Gastrocnemius medialis (tissue), 4 donors: Measurements from ENCODE around the gene DDX31. TPM values are rescaled to one million over a fixed set of nuclear protein-coding genes. Genes with fewer than 3 reads are reported as not detected.

ENCODE experiments used
- ATAC-seq, 2 donors: fragments of 150-250 bp; one replicate each; pipeline ENCODE4 v1.9.1; 2016
- DNase-seq, 2 donors: peaks; one replicate each; pipeline ENCODE4 v3.0.0-alpha.2; 2019
- H3K27ac ChIP-seq, 4 donors: fragments of 200-600 bp; sonication (generic); 1 replicate in 1 of 4; 2 replicates in 3 of 4; pipeline ENCODE4 v1.5.1; 2016 to 2018; ENCODE audit warnings: mild to moderate bottlenecking in 2 of 4, moderate library complexity in 1 of 4
- H3K27me3 ChIP-seq, 3 donors: fragments of 200-600 bp; sonication (generic) in 2 of 3; 1 replicate in 1 of 3; 2 replicates in 2 of 3; pipeline versions ENCODE4 v1.5.1 to v1.6.0; 2016 to 2019; ENCODE audit warnings: mild to moderate bottlenecking in 1 of 3, moderate library complexity in 1 of 3
- H3K36me3 ChIP-seq, 2 donors: fragments of 200-600 bp; sonication (generic) in 1 of 2; one replicate each; pipeline ENCODE4 v1.5.1; 2017 to 2018
- H3K4me1 ChIP-seq, 2 donors: fragments of 200-600 bp; sonication (generic) in 1 of 2; one replicate each; pipeline ENCODE4 v1.5.1; 2016 to 2017; ENCODE audit warnings: mild to moderate bottlenecking in 2 of 2
- H3K4me3 ChIP-seq, 4 donors: fragments of 200-600 bp; sonication (generic) in 3 of 4; 1 replicate in 1 of 4; 2 replicates in 3 of 4; pipeline ENCODE4 v1.5.1; 2016 to 2019; ENCODE audit warnings: mild to moderate bottlenecking in 2 of 4
- H3K9me3 ChIP-seq, 3 donors: fragments of 200-600 bp; sonication (generic) in 2 of 3; 1 replicate in 1 of 3; 2 replicates in 2 of 3; pipeline ENCODE4 v1.5.1; 2016 to 2019
- CTCF ChIP-seq, 5 experiments: fragments of 450-650 bp in 3 of 5; fragments of 200-600 bp in 2 of 5; sonication (generic) in 2 of 5; IDR thresholded peaks in 4 of 5; conservative IDR thresholded peaks in 1 of 5; 1 replicate in 4 of 5; 2 replicates in 1 of 5; pipeline ENCODE4 v1.5.1; 2016 to 2019; ENCODE audit warnings: antibody characterized with exemption in 5 of 5, mild to moderate bottlenecking in 3 of 5, moderate library complexity in 3 of 5
- POLR2A ChIP-seq, 2 donors: fragments of 450-650 bp; IDR thresholded peaks; one replicate each; pipeline ENCODE4 v1.6.1; 2017; ENCODE audit warnings: antibody characterized with exemption in 2 of 2, mild to moderate bottlenecking in 2 of 2, moderate library complexity in 2 of 2
- in situ Hi-C, 4 donors: fragments of 200-750 bp; cut with MboI; loops; one replicate each; pipeline versions ENCODE4 v1.15.0 to v1.8.0; 2017; ENCODE audit warnings: low sequenced_read_pairs in 4 of 4
- intact Hi-C: fragments of 100-400 bp; cut with DNase I; formaldehyde crosslinking; loops from one replicate; pipeline ENCODE4 v1.15.1; 2023; ENCODE audit warnings: low total_unique reads
- total RNA-seq, 4 donors: library from RNA; depleted of rRNA; stranded (reverse); fragments of >200 nt; gene quantifications; one replicate each; pipeline versions ENCODE4 v1.1.0 to v1.2.3, GENCODE V29; 2016

DDX31 gene
- total RNA-seq, 4 donors from 2014 or later, result 5.4 to 8.8 (median 6.4) TPM

GRCh38 chr9:132679946-132680625, 10.3 kb upstream of the DDX31 start:
- ATAC-seq (no peak), DNase-seq (no peak)
- H3K27ac ChIP-seq, result no peak overlapping the region
- no peak overlapping the region for H3K4me3 ChIP-seq
- peaks cover 0 to 40% of the 10 kb centered on the region in 2 donors for H3K36me3 ChIP-seq
- H3K27me3 ChIP-seq, result no peaks in the 10 kb centered on the region
- H3K4me1 ChIP-seq, result peaks cover 5 to 6% of the 10 kb centered on the region in 2 donors
- intact Hi-C loops, result no loop called here
- TF ChIP-seq CTCF (IDR thresholded peaks at IDR 0.05 in 4 of 5, conservative IDR thresholded peaks at IDR 0.05 in 1 of 5) (no peak), POLR2A (IDR thresholded peaks at IDR 0.05) (no peak)
- H3K9me3 ChIP-seq, result no peaks in the 10 kb centered on the region
- in situ Hi-C loops, result no loop called here

- H3K36me3 ChIP-seq, result peaks cover 0 to 27% of the 10 kb centered on the region in 2 donors
- ATAC-seq, result no peak
- peaks cover 11 to 15% of the 10 kb centered on the region in 2 donors for H3K4me1 ChIP-seq
- in situ Hi-C loops, result no loop called here
- H3K27me3 ChIP-seq, result no peaks in the 10 kb centered on the region
- intact Hi-C loops, result no loop called here
- H3K27ac ChIP-seq, result no peak overlapping the region
- no peak for DNase-seq
- no peak overlapping the region for H3K4me3 ChIP-seq
- no peak for TF ChIP-seq POLR2A (IDR thresholded peaks at IDR 0.05)
- no peak for TF ChIP-seq CTCF (IDR thresholded peaks at IDR 0.05 in 4 of 5, conservative IDR thresholded peaks at IDR 0.05 in 1 of 5)
- no peaks in the 10 kb centered on the region for H3K9me3 ChIP-seq
These were observed 8.2 kb upstream of the DDX31 start for GRCh38 chr9:132677976-132678375.

GRCh38 chr9:132674485-132674884, 4.7 kb upstream of the DDX31 start:
- in situ Hi-C loops (no loop called here), intact Hi-C loops (loop anchor here (5.0 kb wide), 1 partner anchor 743 kb away; the partner anchor contains the start of gene REXO4)
- DNase-seq (no peak), ATAC-seq (no peak)
- H3K4me3 ChIP-seq, result no peak overlapping the region
- no peaks in the 10 kb centered on the region for H3K9me3 ChIP-seq
- TF ChIP-seq POLR2A (IDR thresholded peaks at IDR 0.05), result no peak
- no peak for TF ChIP-seq CTCF (IDR thresholded peaks at IDR 0.05 in 4 of 5, conservative IDR thresholded peaks at IDR 0.05 in 1 of 5)
- H3K27me3 ChIP-seq, result no peaks in the 10 kb centered on the region
- H3K4me1 ChIP-seq, result peaks cover 26 to 34% of the 10 kb centered on the region in 2 donors
- no peak overlapping the region for H3K27ac ChIP-seq
- peaks cover 0 to 17% of the 10 kb centered on the region in 2 donors for H3K36me3 ChIP-seq

DNA sequence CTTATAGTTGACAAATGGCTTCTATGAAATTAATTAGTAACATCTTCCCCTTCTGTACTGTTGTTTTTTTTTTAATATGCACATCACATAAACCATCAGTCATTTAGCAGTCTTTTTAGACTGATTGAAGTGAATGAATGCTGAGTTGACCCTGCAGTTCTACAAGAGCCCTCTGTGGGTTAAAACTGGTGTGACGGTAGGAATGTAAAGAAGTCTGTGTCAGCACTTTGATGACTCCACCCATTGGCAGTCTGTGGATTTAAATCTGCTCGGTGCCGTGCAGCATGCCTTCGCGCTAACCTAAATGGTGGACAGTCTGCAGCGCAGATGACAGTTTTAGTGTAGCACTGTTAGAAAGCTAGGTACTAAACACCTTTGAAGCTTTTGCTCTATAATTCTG, 3.6 kb upstream of the DDX31 start:
- TF ChIP-seq POLR2A (IDR thresholded peaks at IDR 0.05), result no peak
- no peak for TF ChIP-seq CTCF (IDR thresholded peaks at IDR 0.05 in 4 of 5, conservative IDR thresholded peaks at IDR 0.05 in 1 of 5)
- in situ Hi-C loops, result no loop called here
- peaks cover 0 to 6% of the 10 kb centered on the region in 2 donors for H3K36me3 ChIP-seq
- DNase-seq, result no peak
- H3K9me3 ChIP-seq, result no peaks in the 10 kb centered on the region
- intact Hi-C loops, result loop anchor here (5.0 kb wide), 1 partner anchor 744 kb away; the partner anchor contains the start of gene REXO4
- H3K4me1 ChIP-seq, result peaks cover 26 to 42% of the 10 kb centered on the region in 2 donors
- ATAC-seq, result no peak
- H3K27me3 ChIP-seq, result no peaks in the 10 kb centered on the region
- H3K4me3 ChIP-seq, result no peak overlapping the region
- no peak overlapping the region for H3K27ac ChIP-seq

- H3K9me3 ChIP-seq, result no peaks in the 10 kb centered on the region
- peaks cover 26 to 42% of the 10 kb centered on the region in 2 donors for H3K4me1 ChIP-seq
- no peak for TF ChIP-seq CTCF (IDR thresholded peaks at IDR 0.05 in 4 of 5, conservative IDR thresholded peaks at IDR 0.05 in 1 of 5)
- TF ChIP-seq POLR2A (IDR thresholded peaks at IDR 0.05), result no peak
- intact Hi-C loops (loop anchor here (5.0 kb wide), 1 partner anchor 745 kb away; the partner anchor contains the start of gene REXO4), in situ Hi-C loops (no loop called here)
- DNase-seq (no peak), ATAC-seq (no peak)
- no peaks in the 10 kb centered on the region for H3K36me3 ChIP-seq
- H3K4me3 ChIP-seq, result no peak overlapping the region
- no peak overlapping the region for H3K27ac ChIP-seq
- no peaks in the 10 kb centered on the region for H3K27me3 ChIP-seq
These were observed 2.6 kb upstream of the DDX31 start for GRCh38 chr9:132672413-132672690.
